Gastrocnemius medialis (tissue), 4 donors: ENCODE results near the gene APBA1. TPM values are rescaled to one million over a fixed set of nuclear protein-coding genes. Genes with fewer than 3 reads are reported as not detected.

Experiments
- ATAC-seq, 2 donors: fragments of 150-250 bp; one replicate each; pipeline ENCODE4 v1.9.1; 2016
- DNase-seq, 2 donors: peaks; one replicate each; pipeline ENCODE4 v3.0.0-alpha.2; 2019
- H3K27ac ChIP-seq, 4 donors: fragments of 200-600 bp; sonication (generic); 1 replicate in 1 of 4; 2 replicates in 3 of 4; pipeline ENCODE4 v1.5.1; 2016 to 2018; ENCODE audit warnings: mild to moderate bottlenecking in 2 of 4, moderate library complexity in 1 of 4
- H3K27me3 ChIP-seq, 3 donors: fragments of 200-600 bp; sonication (generic) in 2 of 3; 1 replicate in 1 of 3; 2 replicates in 2 of 3; pipeline versions ENCODE4 v1.5.1 to v1.6.0; 2016 to 2019; ENCODE audit warnings: mild to moderate bottlenecking in 1 of 3, moderate library complexity in 1 of 3
- H3K36me3 ChIP-seq, 2 donors: fragments of 200-600 bp; sonication (generic) in 1 of 2; one replicate each; pipeline ENCODE4 v1.5.1; 2017 to 2018
- H3K4me1 ChIP-seq, 2 donors: fragments of 200-600 bp; sonication (generic) in 1 of 2; one replicate each; pipeline ENCODE4 v1.5.1; 2016 to 2017; ENCODE audit warnings: mild to moderate bottlenecking in 2 of 2
- H3K4me3 ChIP-seq, 4 donors: fragments of 200-600 bp; sonication (generic) in 3 of 4; 1 replicate in 1 of 4; 2 replicates in 3 of 4; pipeline ENCODE4 v1.5.1; 2016 to 2019; ENCODE audit warnings: mild to moderate bottlenecking in 2 of 4
- H3K9me3 ChIP-seq, 3 donors: fragments of 200-600 bp; sonication (generic) in 2 of 3; 1 replicate in 1 of 3; 2 replicates in 2 of 3; pipeline ENCODE4 v1.5.1; 2016 to 2019
- CTCF ChIP-seq, 5 experiments: fragments of 450-650 bp in 3 of 5; fragments of 200-600 bp in 2 of 5; sonication (generic) in 2 of 5; IDR thresholded peaks in 4 of 5; conservative IDR thresholded peaks in 1 of 5; 1 replicate in 4 of 5; 2 replicates in 1 of 5; pipeline ENCODE4 v1.5.1; 2016 to 2019; ENCODE audit warnings: antibody characterized with exemption in 5 of 5, mild to moderate bottlenecking in 3 of 5, moderate library complexity in 3 of 5
- POLR2A ChIP-seq, 2 donors: fragments of 450-650 bp; IDR thresholded peaks; one replicate each; pipeline ENCODE4 v1.6.1; 2017; ENCODE audit warnings: antibody characterized with exemption in 2 of 2, mild to moderate bottlenecking in 2 of 2, moderate library complexity in 2 of 2
- in situ Hi-C, 4 donors: fragments of 200-750 bp; cut with MboI; loops; one replicate each; pipeline versions ENCODE4 v1.15.0 to v1.8.0; 2017; ENCODE audit warnings: low sequenced_read_pairs in 4 of 4
- intact Hi-C: fragments of 100-400 bp; cut with DNase I; formaldehyde crosslinking; loops from one replicate; pipeline ENCODE4 v1.15.1; 2023; ENCODE audit warnings: low total_unique reads
- total RNA-seq, 4 donors: library from RNA; depleted of rRNA; stranded (reverse); fragments of >200 nt; gene quantifications; one replicate each; pipeline versions ENCODE4 v1.1.0 to v1.2.3, GENCODE V29; 2016

Gene APBA1
- total RNA-seq, 4 donors from 2014 or later, result 0.61 to 2.3 (median 1.4) TPM

GRCh38 chr9:69526699-69527098, 145.5 kb downstream of the APBA1 start:
- intact Hi-C loops, result no loop called here

GRCh38 chr9:69519470-69520240, 152.5 kb downstream of the APBA1 start:
- Histone ChIP-seq H3K4me1 (no peaks in the 10 kb centered on the region), H3K4me3 (no peak overlapping the region), H3K36me3 (no peaks in the 10 kb centered on the region), H3K27ac (no peak overlapping the region), H3K27me3 (no peaks in the 10 kb centered on the region), H3K9me3 (no peaks in the 10 kb centered on the region)
- TF ChIP-seq POLR2A (IDR thresholded peaks at IDR 0.05) (no peak), CTCF (IDR thresholded peaks at IDR 0.05 in 4 of 5, conservative IDR thresholded peaks at IDR 0.05 in 1 of 5) (no peak)
- in situ Hi-C loops (no loop called here), intact Hi-C loops (no loop called here)
- DNase-seq (no peak), ATAC-seq (no peak)

More at GRCh38 chr9:69526699-69527098, 145.5 kb downstream of the APBA1 start:
- Histone ChIP-seq H3K9me3 (no peaks in the 10 kb centered on the region), H3K4me3 (no peak overlapping the region), H3K27ac (no peak overlapping the region), H3K4me1 (no peaks in the 10 kb centered on the region), H3K27me3 (no peaks in the 10 kb centered on the region), H3K36me3 (no peaks in the 10 kb centered on the region)
- ATAC-seq, result no peak
- in situ Hi-C loops, result loop anchor here in 1 of 4 donors (25.0 kb wide), 1 partner anchor 214 kb away; no protein-coding TSS in a partner anchor
- no peak for DNase-seq
- TF ChIP-seq POLR2A (IDR thresholded peaks at IDR 0.05), result no peak
- no peak for TF ChIP-seq CTCF (IDR thresholded peaks at IDR 0.05 in 4 of 5, conservative IDR thresholded peaks at IDR 0.05 in 1 of 5)

- no peak for TF ChIP-seq POLR2A (IDR thresholded peaks at IDR 0.05)
- no peak for TF ChIP-seq CTCF (IDR thresholded peaks at IDR 0.05 in 4 of 5, conservative IDR thresholded peaks at IDR 0.05 in 1 of 5)
- intact Hi-C loops, result no loop called here
- Histone ChIP-seq H3K27ac (no peak overlapping the region), H3K4me1 (peaks cover 0 to 4% of the 10 kb centered on the region in 2 donors), H3K9me3 (no peaks in the 10 kb centered on the region), H3K4me3 (no peak overlapping the region), H3K36me3 (no peaks in the 10 kb centered on the region), H3K27me3 (no peaks in the 10 kb centered on the region)
- in situ Hi-C loops, result no loop called here
- no peak for DNase-seq
- ATAC-seq, result no peak
Observed at GRCh38 chr9:69516353-69517322, 155.5 kb downstream of the APBA1 start.

- in situ Hi-C loops, result no loop called here
- TF ChIP-seq CTCF (IDR thresholded peaks at IDR 0.05 in 4 of 5, conservative IDR thresholded peaks at IDR 0.05 in 1 of 5) (no peak), POLR2A (IDR thresholded peaks at IDR 0.05) (no peak)
Observed at GRCh38 chr9:69515810-69516209, 156.4 kb downstream of the APBA1 start.

More at GRCh38 chr9:69515810-69516209, 156.4 kb downstream of the APBA1 start:
- Histone ChIP-seq H3K4me1 (peaks cover 0 to 4% of the 10 kb centered on the region in 2 donors), H3K4me3 (no peak overlapping the region), H3K9me3 (no peaks in the 10 kb centered on the region), H3K27ac (no peak overlapping the region), H3K27me3 (no peaks in the 10 kb centered on the region), H3K36me3 (no peaks in the 10 kb centered on the region)
- ATAC-seq (no peak), DNase-seq (no peak)
- intact Hi-C loops, result no loop called here
